Stimulated activated CD4-positive, alpha-beta T cell treated with anti-CD3 and anti-CD28 coated beads, Interleukin-12 subunit alpha, Interleukin-12 subunit beta, amount 100 ng/mL, for 4 hours (primary cell): ENCODE results near the gene COL11A2.
"Not testable (repeated sequence)": the region's sequence is repeated elsewhere in the genome, so short reads cannot be mapped to it uniquely, and the experiment has no call there.

Experiments used
- DNase-seq: peaks from one replicate; pipeline ENCODE4 v3.0.0-alpha.2; 2020

Gene COL11A2

DNA sequence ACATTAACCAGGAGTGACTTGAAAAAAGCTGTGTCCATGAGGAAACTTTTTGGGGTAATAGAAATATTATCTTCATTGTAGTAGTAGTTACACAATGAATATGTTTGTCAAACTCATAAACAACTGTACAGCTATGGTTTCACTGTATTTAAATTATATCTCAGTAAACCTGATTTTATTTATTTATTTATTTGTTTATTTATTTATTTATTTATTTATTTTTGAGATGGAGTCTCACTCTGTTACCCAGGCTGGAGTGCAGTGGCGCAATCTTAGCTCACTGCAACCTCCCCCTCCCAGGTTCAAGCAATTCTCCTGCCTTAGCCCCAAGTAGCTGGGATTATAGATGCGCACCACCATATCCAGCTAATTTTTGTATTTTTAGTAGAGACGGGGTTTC, 41.7 kb downstream of the COL11A2 start:
- not testable (repeated sequence) for DNase-seq

DNA sequence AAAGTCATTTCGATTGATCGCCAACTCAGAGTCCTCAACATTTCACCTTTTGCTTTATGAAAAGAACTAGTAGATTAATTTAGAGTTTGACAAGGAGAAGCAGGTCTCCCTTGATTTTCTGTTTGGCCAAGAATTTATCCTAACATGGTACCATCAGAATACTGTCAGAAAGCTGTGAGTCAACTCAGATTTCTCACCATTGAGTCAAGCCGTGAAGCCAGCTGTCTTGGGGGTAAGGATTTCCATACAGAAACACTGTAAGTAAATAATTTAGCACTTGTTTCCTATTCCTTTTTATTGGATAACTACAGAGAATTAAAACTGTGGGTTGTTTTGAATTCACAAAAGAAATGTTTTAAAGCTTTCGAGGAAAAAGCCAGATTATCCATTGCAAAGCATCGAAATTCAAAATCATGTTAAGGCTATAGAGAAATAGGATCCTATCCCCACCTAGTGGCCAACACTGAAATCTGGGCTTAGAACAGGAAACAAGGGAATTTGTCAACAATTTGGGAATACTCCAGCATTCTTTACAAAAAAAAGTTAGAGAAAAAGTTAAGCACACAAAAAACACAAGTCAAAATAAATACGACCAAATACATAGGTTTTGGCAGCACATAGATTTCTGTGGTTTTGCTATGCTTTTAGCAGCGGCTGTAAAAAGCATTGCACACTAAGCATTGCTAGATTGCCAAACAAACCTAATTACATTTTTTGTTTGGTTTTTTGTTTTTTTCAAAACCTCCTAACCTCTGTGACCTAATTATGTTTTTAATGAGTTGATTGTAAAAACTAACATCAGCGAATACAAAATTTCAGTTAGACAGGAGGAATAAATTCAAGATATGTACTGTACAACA, 44.2 kb downstream of the COL11A2 start:
- DNase-seq: no peak

DNA sequence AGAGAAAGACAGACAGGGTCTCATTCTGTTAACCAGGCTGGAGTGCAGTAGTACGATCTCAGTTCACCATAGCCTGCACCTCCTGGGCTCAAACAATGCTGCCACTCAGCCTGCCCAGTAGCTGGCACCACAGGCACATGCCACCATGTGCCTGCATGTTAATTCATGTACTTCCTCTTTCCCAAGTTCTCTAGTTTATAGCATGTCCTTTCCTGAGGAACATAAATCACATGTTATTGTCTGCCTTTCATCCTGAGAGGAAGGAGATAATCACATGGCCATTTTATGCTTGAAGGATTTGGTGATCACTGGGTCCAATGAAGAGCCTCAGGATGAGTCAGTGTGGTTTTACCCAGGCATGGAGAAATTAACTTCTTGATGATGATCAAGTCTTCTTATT, 47.9 kb downstream of the COL11A2 start:
- DNase-seq: no peak

DNA sequence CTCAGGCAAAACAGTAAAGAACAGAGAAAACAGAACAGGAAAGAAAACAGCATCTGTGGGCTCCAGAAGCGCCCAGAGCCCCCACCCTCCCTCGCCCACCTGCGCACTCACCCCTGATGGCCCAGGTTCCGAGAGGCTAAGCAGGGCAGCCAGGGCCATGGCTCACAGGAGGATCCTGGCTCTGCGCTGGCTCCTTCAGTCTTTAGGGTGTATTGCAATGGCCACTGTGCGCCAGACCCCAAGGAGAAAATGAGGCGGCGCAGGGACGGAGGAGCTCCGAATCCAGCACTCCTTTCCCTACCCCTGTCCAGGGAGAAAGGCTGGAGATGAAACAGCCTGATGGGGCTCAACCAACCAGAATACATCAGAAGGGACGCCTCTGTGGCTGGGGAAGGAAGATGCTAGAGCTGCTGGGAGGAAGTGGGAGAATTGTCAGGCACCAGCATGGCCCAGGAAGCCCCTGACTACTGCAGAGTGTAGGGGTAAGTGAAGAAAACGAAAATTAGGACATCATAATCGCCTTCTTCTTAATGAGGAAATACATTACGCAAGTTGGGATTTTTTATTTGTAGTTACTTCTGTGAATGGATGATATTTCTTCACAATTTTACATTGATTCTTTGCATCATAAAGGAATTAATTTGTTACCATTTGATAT, 49.0 kb downstream of the COL11A2 start:
- DNase-seq: no peak

DNA sequence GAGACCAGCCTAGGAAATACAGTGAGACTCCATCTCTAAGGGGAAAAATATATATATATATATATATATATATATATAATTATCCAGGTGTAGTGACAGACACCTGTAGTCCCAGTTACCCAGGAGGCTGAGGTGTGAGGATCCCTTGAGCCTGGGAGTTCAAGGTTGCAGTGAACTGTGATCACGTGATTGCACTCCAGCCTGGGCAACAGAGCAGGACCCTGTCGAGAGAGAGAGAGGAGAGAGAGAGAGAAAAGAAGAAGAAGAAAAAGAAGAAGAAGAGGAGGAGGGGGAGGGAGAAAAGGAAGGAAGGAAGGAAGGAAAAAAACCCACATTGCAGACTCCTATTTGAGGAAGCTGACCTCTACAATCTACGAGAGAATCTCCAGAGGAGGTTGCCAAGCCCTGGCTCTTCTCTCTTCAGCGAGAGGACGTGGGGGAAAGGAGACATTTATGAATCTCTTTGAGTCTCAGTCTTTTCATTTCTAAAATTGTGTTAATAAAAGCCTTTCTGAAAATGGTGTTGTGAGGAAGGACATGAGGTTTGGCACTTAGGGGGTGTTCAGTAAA, 49.7 kb downstream of the COL11A2 start:
- DNase-seq: no peak

DNA sequence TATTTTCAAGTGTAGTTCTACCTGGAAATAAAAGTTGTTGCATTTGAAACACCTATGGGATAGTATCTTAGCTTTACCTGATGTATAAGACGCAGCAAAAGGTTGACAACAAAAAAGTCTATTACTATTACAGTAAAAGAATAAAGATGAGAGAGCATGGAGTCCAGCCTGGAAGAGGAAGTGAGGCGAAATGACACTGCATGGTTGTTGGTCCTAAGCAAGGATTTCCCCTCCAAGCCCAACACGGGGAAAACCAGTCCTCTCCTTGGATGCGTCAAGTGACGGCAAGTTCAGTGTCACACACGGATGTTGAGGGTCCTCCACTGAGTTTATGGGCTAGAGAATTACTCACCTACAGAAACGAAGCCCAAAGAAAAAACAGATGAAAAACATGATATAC, 51.7 kb downstream of the COL11A2 start:
- DNase-seq: no peak

DNA sequence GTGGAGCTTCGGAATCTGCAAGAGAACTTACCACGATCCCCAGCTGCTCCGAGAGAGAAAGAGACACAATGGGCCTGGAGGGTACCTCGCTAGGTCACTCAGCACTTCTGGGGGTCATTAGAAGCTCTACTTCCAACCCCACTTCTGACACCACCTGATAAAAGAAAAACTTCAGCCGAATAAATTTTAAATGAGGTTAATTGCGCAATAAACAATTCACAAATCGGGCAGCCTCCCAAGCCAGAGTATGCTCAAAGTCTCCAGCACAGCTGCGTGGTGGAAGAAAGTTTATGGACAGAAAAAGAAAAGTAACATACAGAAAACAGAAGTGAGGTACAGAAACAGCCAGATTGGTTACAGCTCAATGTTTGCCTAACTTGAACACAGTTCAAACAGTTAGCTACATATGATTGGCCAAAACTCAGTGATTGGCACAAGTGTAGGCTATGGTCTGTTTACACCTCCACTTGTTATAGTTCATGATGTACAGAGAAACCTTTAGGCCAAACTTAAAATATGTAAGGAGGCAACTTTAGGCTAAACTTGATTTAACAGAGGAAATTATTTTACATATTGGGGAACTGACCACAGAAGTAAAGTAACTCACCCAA, 52.6 kb downstream of the COL11A2 start:
- DNase-seq: no peak

DNA sequence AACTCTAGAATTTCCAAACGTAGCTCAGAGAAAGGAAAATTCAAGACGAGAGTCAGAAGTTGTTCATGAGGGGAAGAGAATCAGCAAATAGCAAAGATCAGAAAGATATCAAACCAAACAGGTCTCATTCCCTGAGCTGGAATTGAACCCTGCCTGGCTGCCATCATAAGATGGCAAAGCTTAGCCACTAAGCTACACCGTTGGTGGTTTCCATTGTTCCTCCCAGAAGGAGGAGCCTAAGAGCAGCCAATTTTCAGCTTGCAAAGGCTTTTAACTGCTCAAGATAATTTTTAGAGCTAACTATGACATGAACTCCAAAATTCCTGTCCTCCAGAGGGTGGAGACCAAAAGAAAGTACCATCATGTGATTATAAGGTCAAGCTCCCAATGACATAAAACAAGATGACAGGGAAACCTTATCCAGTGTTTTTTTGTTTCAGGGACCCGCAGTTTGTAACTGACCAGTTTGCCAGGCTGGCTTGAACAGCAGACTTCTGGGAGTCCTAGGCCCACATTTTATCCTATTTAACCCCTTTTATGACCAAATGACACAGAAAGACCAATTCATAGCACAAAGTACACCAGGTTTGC, 55.9 kb downstream of the COL11A2 start:
- no peak for DNase-seq

DNA sequence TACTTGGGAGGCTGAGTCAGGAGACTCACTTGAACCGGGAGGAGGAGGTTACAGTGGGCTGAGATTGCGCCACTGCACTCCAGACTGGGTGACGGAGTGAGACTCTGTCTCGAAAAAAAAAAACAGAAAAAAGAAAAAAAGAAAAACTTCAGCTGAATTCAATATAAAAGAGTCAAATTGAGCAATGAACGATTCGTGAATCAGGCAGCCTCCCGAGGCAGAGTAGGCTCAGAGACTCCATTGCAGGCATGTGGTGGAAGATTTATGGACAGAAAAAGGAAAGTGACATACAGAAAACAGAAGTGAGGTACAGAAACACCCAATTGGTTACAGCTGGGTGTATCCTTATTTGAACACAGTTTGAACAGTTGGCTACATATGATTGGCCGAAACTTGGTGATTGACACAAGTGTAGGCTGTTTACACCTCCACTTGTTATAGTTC, 60.2 kb downstream of the COL11A2 start:
- no peak for DNase-seq

DNA sequence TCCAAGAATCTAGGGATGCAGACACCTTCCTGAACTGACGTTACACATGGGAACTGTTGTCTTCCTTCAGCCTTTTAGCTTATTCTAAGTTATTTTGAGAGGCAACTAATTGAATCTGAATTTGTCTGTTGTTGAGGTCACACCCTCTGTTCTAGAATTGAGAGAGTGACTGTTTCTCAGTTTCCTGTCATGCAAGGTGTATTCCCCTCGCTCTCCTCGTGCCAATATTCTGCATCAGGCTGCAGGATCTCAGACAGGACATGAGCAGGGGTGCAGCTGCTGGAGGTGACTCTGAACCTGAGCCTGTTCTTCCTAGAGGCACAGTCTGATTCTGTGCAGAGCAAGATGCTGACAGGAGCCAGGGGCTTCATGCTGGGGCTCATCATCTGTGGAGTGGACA, 63.9 kb downstream of the COL11A2 start:
- DNase-seq: no peak

DNA sequence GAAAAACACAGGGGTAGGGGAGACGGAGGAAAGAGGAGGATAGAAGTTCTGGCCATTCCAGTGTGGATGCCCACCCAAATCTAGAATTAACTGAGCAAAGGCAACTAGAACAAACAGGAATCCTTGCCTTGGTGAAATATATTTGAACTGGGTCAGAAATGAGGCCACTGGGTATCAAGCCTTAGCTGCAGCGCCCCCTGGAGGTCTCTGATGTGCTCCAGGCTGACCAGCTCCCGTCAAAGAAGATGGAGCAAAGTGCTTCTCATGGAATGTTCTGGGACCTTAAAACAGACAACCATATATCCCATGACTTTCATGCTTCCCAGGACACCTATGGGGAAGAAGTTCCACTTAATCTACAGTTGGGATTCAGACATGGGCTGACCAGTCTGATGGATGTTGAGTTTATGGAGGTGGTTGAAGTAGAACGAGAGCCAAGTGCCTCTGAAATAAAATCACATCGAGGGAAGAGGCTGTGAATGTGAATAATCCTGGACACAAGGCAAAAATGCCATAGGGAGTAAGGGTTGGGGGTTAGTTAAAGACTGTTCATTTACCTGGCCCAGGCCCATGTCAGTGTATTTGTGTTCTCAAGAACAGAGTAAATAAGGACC, 66.1 kb downstream of the COL11A2 start:
- peak; percentile 59 for DNase-seq

DNA sequence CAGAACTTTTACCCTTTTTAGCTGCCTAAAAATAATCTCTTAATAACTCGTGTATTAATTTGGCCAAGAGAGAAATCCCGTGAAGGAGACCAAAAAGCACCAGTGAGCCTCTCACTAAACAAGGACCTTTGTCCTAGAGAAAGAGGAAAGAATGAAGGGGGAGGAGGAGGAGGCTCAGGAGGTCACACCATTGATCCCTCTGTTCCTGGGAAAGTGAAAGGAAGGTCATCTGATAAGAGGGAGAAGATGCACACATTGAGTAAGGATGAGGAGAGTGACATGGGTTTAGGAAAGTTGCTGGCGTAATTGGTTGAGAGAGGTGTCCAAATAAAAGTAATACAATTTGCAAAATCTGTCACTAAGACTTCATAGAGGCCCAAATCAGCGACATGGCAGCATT, 67.3 kb downstream of the COL11A2 start:
- DNase-seq: no peak

DNA sequence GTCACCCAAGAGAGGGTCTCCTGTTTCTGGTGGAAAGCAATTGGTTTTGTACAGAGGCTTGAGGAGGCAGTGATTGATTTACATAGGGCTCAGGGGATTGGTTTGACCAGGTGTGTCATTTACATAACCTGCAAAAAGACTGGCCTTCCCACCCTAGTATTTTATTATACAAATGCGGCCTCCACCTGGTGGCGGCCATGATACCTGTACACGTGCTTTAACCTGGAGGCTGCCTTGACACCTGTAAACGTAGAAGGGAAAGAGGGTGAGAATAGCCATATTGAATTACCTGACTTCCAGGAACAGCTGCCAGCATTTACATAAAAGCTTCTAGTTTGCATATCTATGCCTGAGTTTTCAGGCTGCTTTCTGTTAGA, 67.8 kb downstream of the COL11A2 start:
- no peak for DNase-seq

DNA sequence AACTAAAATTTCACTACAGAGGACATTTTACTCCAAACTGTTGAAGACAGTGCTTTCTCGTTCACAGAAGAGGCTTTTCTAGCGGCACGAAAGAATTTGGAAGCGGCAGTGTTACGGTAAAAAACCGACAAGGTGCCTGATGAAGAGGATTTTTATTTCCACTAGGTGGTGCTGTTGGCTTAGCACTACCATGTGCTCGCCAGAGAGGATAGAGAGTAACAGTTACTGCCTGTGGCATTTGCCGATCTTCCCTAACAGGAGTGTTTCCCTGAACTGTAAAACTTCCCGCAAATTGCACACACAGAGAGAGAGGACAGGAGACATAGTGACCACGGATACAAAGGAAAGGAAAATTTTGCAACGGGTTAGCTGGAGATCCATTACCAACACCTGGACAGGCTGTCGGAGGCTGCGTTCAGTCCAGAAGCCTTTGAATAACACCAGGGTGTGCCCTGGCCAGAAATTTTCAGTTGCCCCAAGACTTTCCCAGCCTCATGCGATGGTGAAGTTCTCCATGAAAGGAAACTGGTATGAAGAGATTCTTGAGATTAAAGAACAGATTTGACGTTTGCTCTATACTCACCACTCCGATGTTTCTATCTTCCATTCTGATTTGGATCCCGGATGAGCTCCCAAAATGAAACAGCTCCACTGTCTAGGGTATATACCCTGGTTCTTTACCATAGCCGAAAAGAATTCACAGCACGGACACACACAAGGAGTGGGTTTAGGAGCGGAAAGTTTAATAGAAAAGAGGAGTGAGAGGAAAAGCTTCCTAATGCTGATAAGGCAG, 68.3 kb downstream of the COL11A2 start:
- DNase-seq: no peak

DNA sequence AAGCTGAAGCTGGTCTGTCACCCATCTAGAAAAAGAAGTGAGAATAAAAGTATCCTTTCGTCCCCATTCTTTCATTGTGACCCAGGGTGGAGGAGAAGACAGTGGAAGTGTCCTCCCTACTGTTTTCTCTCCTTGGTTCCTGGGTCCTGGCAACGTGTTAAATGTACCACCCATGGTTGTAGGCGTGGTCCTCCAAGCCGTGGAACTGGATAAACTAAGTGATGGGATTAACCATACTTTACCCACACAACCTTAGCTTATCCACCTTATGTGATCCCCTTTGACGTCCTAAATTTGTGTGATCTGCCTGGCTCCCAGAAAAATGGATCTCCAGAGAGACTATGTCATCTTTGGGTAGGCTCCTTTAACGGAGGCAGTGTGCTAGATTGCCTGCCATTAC, 69.1 kb downstream of the COL11A2 start:
- DNase-seq: no peak

DNA sequence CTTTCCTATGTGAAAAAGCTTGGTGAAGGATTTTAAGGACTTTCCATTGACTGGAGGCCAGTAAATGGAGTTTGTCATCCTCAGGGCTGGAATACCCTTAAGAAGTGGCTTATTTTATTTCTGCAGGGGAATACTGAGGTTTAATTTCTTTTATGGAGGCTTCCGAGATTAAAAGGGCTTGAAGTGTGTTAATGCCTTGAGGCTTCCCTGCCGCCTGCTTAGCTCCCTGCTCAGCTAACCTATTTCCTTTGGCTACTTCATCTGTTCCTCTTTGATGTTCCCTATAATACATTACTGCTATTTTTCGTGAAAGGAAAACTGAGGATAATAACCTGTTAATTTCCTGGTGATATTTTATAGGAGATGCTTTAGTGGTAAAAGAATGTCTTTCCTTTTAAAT, 72.3 kb downstream of the COL11A2 start:
- no peak for DNase-seq

DNA sequence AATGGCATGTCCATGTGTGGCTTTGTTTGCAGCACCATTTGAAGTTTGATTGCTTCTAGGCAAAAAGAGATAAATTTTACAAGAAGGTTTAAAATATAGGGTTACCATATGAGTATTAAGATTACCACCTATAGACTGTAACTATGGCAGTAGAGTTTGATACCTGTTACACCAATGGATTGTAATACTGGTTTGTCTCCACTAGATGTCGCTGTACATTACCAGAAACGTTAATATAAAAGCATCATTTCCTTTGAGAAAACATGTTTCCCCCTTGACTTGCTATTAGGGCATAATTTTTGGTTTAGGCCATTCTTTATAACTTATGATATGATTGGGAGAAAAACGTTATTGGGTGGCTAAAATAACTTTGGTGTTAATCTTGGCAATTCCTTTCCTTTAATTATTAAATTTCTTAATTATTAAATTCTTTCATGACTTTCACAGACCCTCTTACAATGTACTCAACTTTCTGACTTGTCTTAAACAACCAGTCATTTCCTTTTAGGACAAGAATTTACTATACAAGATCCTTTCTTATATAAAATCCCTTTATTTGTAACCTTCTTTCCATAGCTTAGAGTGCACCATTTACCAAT, 73.6 kb downstream of the COL11A2 start:
- no peak for DNase-seq

DNA sequence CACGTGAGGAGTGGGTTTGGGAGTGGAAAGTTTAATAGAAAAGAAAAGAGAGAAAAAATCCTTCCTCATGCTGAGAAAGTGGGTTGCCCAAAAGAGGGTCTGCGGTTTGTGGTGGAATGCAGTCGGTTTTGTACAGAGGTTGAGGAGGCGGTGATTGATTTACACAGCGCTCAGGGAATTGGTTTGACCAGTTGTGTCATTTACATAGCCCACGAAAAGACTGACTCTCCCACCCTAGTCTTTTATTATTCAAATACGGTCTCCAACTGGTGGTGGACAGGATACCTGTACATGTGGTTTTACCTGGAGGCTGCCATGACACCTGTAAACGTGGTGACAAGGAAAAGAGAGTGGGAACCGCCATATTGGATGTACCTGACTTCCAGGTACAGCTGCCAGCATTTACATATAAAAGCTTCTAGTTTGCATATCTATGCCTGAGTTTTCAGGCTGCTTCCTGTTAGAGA, 74.4 kb downstream of the COL11A2 start:
- no peak for DNase-seq

DNA sequence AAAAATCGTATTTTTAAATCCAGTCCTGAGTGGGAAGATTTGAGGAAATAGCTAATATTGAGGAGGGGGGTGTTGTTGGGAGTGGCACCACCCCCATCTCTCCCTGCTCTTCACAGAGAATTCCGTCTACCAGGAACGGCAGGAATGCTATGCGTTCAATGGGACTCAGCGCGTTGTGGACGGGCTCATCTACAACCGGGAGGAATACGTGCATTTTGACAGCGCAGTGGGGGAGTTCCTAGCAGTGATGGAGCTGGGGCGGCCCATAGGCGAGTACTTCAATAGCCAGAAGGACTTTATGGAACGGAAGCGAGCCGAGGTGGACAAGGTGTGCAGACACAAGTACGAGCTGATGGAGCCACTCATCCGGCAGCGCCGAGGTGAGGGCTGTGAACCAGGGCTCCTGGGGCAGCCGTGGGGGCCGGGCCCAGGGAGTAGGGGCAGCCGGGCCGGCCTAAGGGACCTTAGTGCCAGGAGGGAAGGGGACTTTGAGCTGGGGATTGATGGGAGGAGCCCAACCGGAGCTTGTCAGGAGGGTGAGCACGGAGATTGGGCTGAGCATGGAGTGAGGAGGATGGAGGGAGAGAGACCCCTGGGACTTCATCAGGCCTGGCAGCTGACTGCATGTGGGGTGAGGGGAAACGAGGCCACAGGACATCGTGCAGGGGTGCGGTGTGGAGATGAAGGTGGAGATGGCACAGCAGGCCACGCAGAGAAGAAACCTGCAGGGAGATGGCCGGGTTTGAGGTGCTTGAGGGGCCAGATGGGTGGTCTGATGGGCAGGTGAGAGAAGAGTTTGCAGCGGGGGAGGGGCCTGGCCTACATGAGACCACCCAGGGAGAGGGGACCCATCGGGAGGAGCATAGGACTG, 75.2 kb downstream of the COL11A2 start:
- no peak for DNase-seq

DNA sequence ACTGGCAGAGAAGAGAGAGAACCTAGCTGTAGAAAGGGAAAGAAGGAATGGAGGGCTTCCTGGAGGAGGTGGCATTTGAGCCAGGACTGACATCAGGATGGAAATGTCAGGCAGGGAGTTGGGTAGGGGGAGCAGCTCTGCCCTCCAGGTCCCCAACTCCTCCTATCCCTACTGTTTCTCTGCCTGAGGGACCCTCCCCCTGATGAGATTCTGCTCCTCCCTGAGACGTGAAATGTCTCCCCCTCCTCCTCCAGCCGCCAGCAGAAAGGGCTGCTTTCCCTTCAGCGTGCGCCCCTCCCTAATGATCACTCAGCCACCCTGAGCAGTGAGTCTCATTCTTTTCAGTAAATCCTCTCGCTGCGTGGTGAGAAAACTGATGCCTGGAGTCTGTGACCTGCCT, 75.8 kb downstream of the COL11A2 start:
- no peak for DNase-seq
